Fibroblast of lung (primary cell): ENCODE results near the gene MAB21L2. TPM values are rescaled to one million over a fixed set of nuclear protein-coding genes. Genes with fewer than 3 reads are reported as not detected.
A peak's percentile ranks its signal among the peaks of the same experiment; 100 is the strongest.

ENCODE experiments used
- DNase-seq, 2 donors: peaks; one replicate each; pipeline versions ENCODE4 v3.0.0 to v3.0.0-alpha.2; 2010; ENCODE audit warnings: low read depth in 2 of 2
- H2AFZ ChIP-seq: 2 replicates; pipeline ENCODE4 v1.5.1; 2012; ENCODE audit warnings: low read length, control low read depth, inconsistent platforms
- H3K27ac ChIP-seq: 2 replicates; pipeline ENCODE4 v1.5.1; 2011; ENCODE audit warnings: low read length, control low read depth; ENCODE audit not compliant: insufficient read depth
- H3K27me3 ChIP-seq: 2 replicates; pipeline ENCODE4 v1.5.1; 2011; ENCODE audit warnings: mild to moderate bottlenecking, low read length; ENCODE audit not compliant: control insufficient read depth, insufficient read depth
- H3K36me3 ChIP-seq: 2 replicates; pipeline ENCODE4 v1.5.1; 2011; ENCODE audit warnings: low read length; ENCODE audit not compliant: control insufficient read depth, insufficient read depth
- H3K4me1 ChIP-seq: 2 replicates; pipeline ENCODE4 v1.5.1; 2011; ENCODE audit warnings: low read length; ENCODE audit not compliant: control insufficient read depth, insufficient read depth; ENCODE audit errors: extremely low read depth
- H3K4me2 ChIP-seq: 2 replicates; pipeline ENCODE4 v1.5.1; 2011; ENCODE audit warnings: low read length, control low read depth; ENCODE audit not compliant: insufficient read depth; ENCODE audit errors: extremely low read depth
- H3K4me3 ChIP-seq, 4 experiments: fragments of 200-600 bp in 1 of 4; sonication (generic) in 1 of 4; replicated peaks in 1 of 4; 2 replicates each; pipeline ENCODE4 v1.5.1; 2011 to 2016; ENCODE audit warnings: low read length in 4 of 4, low read depth in 3 of 4, mild to moderate bottlenecking in 3 of 4, control low read depth in 2 of 4, inconsistent platforms in 1 of 4, mixed read lengths in 1 of 4; ENCODE audit not compliant: insufficient read depth in 1 of 4; ENCODE audit errors: control extremely low read depth in 1 of 4
- H3K79me2 ChIP-seq: 2 replicates; pipeline ENCODE4 v1.5.1; 2012; ENCODE audit warnings: mild to moderate bottlenecking, low read length, inconsistent platforms; ENCODE audit not compliant: control insufficient read depth, insufficient read depth
- H3K9ac ChIP-seq: 2 replicates; pipeline ENCODE4 v1.5.1; 2011; ENCODE audit warnings: mild to moderate bottlenecking, low read length, control low read depth; ENCODE audit not compliant: insufficient read depth
- H3K9me3 ChIP-seq: 2 replicates; pipeline ENCODE4 v1.5.1; 2012; ENCODE audit warnings: low read depth, low read length; ENCODE audit not compliant: control insufficient read depth, insufficient read depth
- H4K20me1 ChIP-seq: 2 replicates; pipeline ENCODE4 v1.5.1; 2011; ENCODE audit warnings: low read length; ENCODE audit not compliant: control insufficient read depth, insufficient read depth; ENCODE audit errors: extremely low read depth
- CTCF ChIP-seq, 2 donors: IDR thresholded peaks in 1 of 2; conservative IDR thresholded peaks in 1 of 2; 1 replicate in 1 of 2; 2 replicates in 1 of 2; pipeline ENCODE4 v1.5.1; 2011 to 2012; ENCODE audit warnings: low read length in 2 of 2, control low read depth in 1 of 2, inconsistent platforms in 1 of 2, low read depth in 1 of 2, mild to moderate bottlenecking in 1 of 2
- EZH2 ChIP-seq: IDR thresholded peaks from 2 replicates; pipeline ENCODE4 v1.5.1; 2012; ENCODE audit warnings: low read length, control low read depth, mild to moderate bottlenecking; ENCODE audit errors: missing control alignments
- polyA plus RNA-seq, 2 donors: library from polyadenylated mRNA; depleted of rRNA in 1 of 2; stranded (reverse) in 1 of 2; unstranded in 1 of 2; fragments of >200 nt; gene quantifications; 2 replicates each; pipeline ENCODE4 v1.2.1, GENCODE V29; 2011 to 2012; ENCODE audit warnings: missing spikeins in 1 of 2
- total RNA-seq: library from RNA; depleted of rRNA; stranded (reverse); fragments of >200 nt; gene quantifications from 2 replicates; pipeline ENCODE4 v1.2.1, GENCODE V29; 2014

Gene MAB21L2
- total and polyA plus RNA-seq, 2 donors (not counting 1 experiment from before 2014, with no cell fraction given), result 0.06 TPM; not detected in 1

- Histone ChIP-seq H3K79me2 (no peaks in the 10 kb centered on the region), H3K4me1 (no peaks in the 10 kb centered on the region), H3K9me3 (no peaks in the 10 kb centered on the region), H3K36me3 (no peaks in the 10 kb centered on the region), H3K27ac (no peak overlapping the region), H3K4me3 (no peak overlapping the region), H3K4me2 (no peak overlapping the region), H3K9ac (no peak overlapping the region), H3K27me3 (no peaks in the 10 kb centered on the region), H2AFZ (no peak overlapping the region), H4K20me1 (no peaks in the 10 kb centered on the region)
- no peak for TF ChIP-seq CTCF (conservative IDR thresholded peaks at IDR 0.05 in 1 of 2, IDR thresholded peaks at IDR 0.05 in 1 of 2; ENCODE audit: low read depth in 1 of 2, low read length in 2 of 2)
- no peak for TF ChIP-seq EZH2
- DNase-seq, result no peak
These were observed 7.3 kb upstream of the MAB21L2 start for GRCh38 chr4:150574678-150575077.

GRCh38 chr4:150577796-150578195, 4.2 kb upstream of the MAB21L2 start:
- TF ChIP-seq EZH2, result no peak
- TF ChIP-seq CTCF (conservative IDR thresholded peaks at IDR 0.05 in 1 of 2, IDR thresholded peaks at IDR 0.05 in 1 of 2; ENCODE audit: low read depth in 1 of 2, low read length in 2 of 2), result no peak
- H3K27me3 ChIP-seq, result no peaks in the 10 kb centered on the region
- no peak overlapping the region for H3K4me3 ChIP-seq
- no peak overlapping the region for H3K9ac ChIP-seq
- no peaks in the 10 kb centered on the region for H3K79me2 ChIP-seq
- no peak for DNase-seq
- H3K4me1 ChIP-seq, result no peaks in the 10 kb centered on the region
- H4K20me1 ChIP-seq, result no peaks in the 10 kb centered on the region
- H2AFZ ChIP-seq, result no peak overlapping the region
- H3K36me3 ChIP-seq, result no peaks in the 10 kb centered on the region
- H3K9me3 ChIP-seq, result no peaks in the 10 kb centered on the region
- H3K4me2 ChIP-seq, result no peak overlapping the region
- H3K27ac ChIP-seq, result no peak overlapping the region

GRCh38 chr4:150578745-150579501, 3.0 kb upstream of the MAB21L2 start:
- no peaks in the 10 kb centered on the region for H3K79me2 ChIP-seq
- no peaks in the 10 kb centered on the region for H3K27me3 ChIP-seq
- H3K4me3 ChIP-seq, result peak overlapping the region; percentile 26 to 60 (median 42)
- H3K9ac ChIP-seq, result no peak overlapping the region
- no peak overlapping the region for H3K27ac ChIP-seq
- no peaks in the 10 kb centered on the region for H3K4me1 ChIP-seq
- H3K36me3 ChIP-seq, result no peaks in the 10 kb centered on the region
- no peaks in the 10 kb centered on the region for H4K20me1 ChIP-seq
- peak overlapping the region; percentile 7 for H3K4me2 ChIP-seq
- H3K9me3 ChIP-seq, result no peaks in the 10 kb centered on the region
- TF ChIP-seq EZH2 (no peak), CTCF (conservative IDR thresholded peaks at IDR 0.05 in 1 of 2, IDR thresholded peaks at IDR 0.05 in 1 of 2; ENCODE audit: low read depth in 1 of 2, low read length in 2 of 2) (no peak)
- DNase-seq, result peak; percentile 55 to 66
- H2AFZ ChIP-seq, result peak overlapping the region; percentile 65
